Colonic mucosa (tissue), 4 donors: ENCODE data around the gene SLC35B1. TPM values are rescaled to one million over a fixed set of nuclear protein-coding genes. Genes with fewer than 3 reads are reported as not detected.

Experiments used
- DNase-seq: peaks from one replicate; pipeline ENCODE4 v3.0.0-alpha.2; 2020
- H3K27ac ChIP-seq: fragments of 200-600 bp; one replicate; pipeline ENCODE4 v1.8.0; 2021
- H3K27me3 ChIP-seq: fragments of 200-600 bp; one replicate; pipeline ENCODE4 v1.8.0; 2021
- H3K36me3 ChIP-seq: fragments of 200-600 bp; one replicate; pipeline ENCODE4 v1.8.0; 2021
- H3K4me1 ChIP-seq: fragments of 200-600 bp; one replicate; pipeline ENCODE4 v1.8.0; 2021; ENCODE audit warnings: mild to moderate bottlenecking
- H3K4me3 ChIP-seq: fragments of 200-600 bp; one replicate; pipeline ENCODE4 v1.8.0; 2021
- H3K9ac ChIP-seq, 2 donors: one replicate each; pipeline ENCODE4 v1.7.0; 2013; ENCODE audit warnings: control low read depth in 2 of 2, low read depth in 2 of 2, low read length in 2 of 2
- H3K9me3 ChIP-seq: fragments of 200-600 bp; one replicate; pipeline ENCODE4 v1.8.0; 2021
- CTCF ChIP-seq: fragments of 200-600 bp; IDR thresholded peaks from one replicate; pipeline ENCODE4 v1.8.0; 2022; ENCODE audit warnings: antibody characterized with exemption, mild to moderate bottlenecking
- intact Hi-C: fragments of 100-400 bp; cut with DNase I; formaldehyde crosslinking; loops from one replicate; pipeline ENCODE4 v1.14.1; 2022
- total RNA-seq, 2 donors: library from RNA; stranded (reverse); fragmentation: NEBNext Ultra II Directional in 1 of 2; extraction: Animal tissue kit (Norgen Biotek cat#: 25700) in 1 of 2; gene quantifications; one replicate each; pipeline ENCODE4 v1.2.1, GENCODE V29; 2021
- donor health status: healthy.
- donor health status: DM: no; HTN: no; CAD: no.
- donor health status: DM: no; HTN: no; CAD: no.

SLC35B1 gene
- total RNA-seq, result 10 to 100 TPM; 43.0 to 73.5 TPM

- Histone ChIP-seq H3K27ac (peak within 1 kb of the TSS; percentile 87), H3K4me1 (peaks cover 10% of the 10 kb centered on the region), H3K4me3 (peak within 1 kb of the TSS; percentile 97), H3K9ac (peak within 1 kb of the TSS; percentile 78 to 96), H3K27me3 (no peaks in the 10 kb centered on the region), H3K9me3 (no peaks in the 10 kb centered on the region), H3K36me3 (peaks cover 4% of the 10 kb centered on the region)
- intact Hi-C loops, result loop anchor here (5.0 kb wide), 1 partner anchor 74 kb away; no protein-coding TSS in a partner anchor
- peak; percentile 100 for DNase-seq
- peak; percentile 76 for TF ChIP-seq CTCF
Measured at GRCh38 chr17:49707608-49708514, at the start of gene SLC35B1. SLC35B1 (minus strand) TSS chr17:49707964; CDS start chr17:49707833, 131 bp downstream.

GRCh38 chr17:49757151-49757777 lies 49.5 kb upstream of the SLC35B1 start:
- Histone ChIP-seq H3K27me3 (no peaks in the 10 kb centered on the region), H3K36me3 (no peaks in the 10 kb centered on the region), H3K9me3 (no peaks in the 10 kb centered on the region), H3K4me3 (no peak overlapping the region), H3K9ac (no peak overlapping the region), H3K27ac (no peak overlapping the region), H3K4me1 (no peaks in the 10 kb centered on the region)
- no peak for TF ChIP-seq CTCF
- intact Hi-C loops, result no loop called here
- no peak for DNase-seq

GRCh38 chr17:49756323-49757150 lies 48.8 kb upstream of the SLC35B1 start:
- no peaks in the 10 kb centered on the region for H3K4me1 ChIP-seq

GRCh38 chr17:49755663-49756283 lies 48.0 kb upstream of the SLC35B1 start:
- H3K4me3 ChIP-seq, result no peak overlapping the region
- H3K27me3 ChIP-seq, result no peaks in the 10 kb centered on the region
- intact Hi-C loops, result no loop called here
- no peaks in the 10 kb centered on the region for H3K36me3 ChIP-seq
- no peaks in the 10 kb centered on the region for H3K9me3 ChIP-seq
- no peak overlapping the region for H3K27ac ChIP-seq
- no peak for TF ChIP-seq CTCF
- DNase-seq, result no peak
- H3K9ac ChIP-seq, result no peak overlapping the region
- H3K4me1 ChIP-seq, result no peaks in the 10 kb centered on the region

More at GRCh38 chr17:49756323-49757150, 48.8 kb upstream of the SLC35B1 start:
- H3K9me3 ChIP-seq, result no peaks in the 10 kb centered on the region
- no peak overlapping the region for H3K4me3 ChIP-seq
- no peak for DNase-seq
- no peak for TF ChIP-seq CTCF
- no peaks in the 10 kb centered on the region for H3K36me3 ChIP-seq
- intact Hi-C loops, result no loop called here
- no peak overlapping the region for H3K27ac ChIP-seq
- H3K27me3 ChIP-seq, result no peaks in the 10 kb centered on the region
- H3K9ac ChIP-seq, result no peak overlapping the region

- Histone ChIP-seq H3K36me3 (no peaks in the 10 kb centered on the region), H3K4me1 (no peaks in the 10 kb centered on the region), H3K9ac (no peak overlapping the region), H3K27ac (no peak overlapping the region), H3K4me3 (no peak overlapping the region), H3K27me3 (no peaks in the 10 kb centered on the region), H3K9me3 (no peaks in the 10 kb centered on the region)
- DNase-seq, result no peak
- no peak for TF ChIP-seq CTCF
- intact Hi-C loops, result no loop called here
Measured at GRCh38 chr17:49753959-49754391, 46.2 kb upstream of the SLC35B1 start.
